Measurements from ENCODE around the gene PGLYRP4. TPM values are rescaled to one million over a fixed set of nuclear protein-coding genes. Genes with fewer than 3 reads are reported as not detected.
A peak's percentile ranks its signal among the peaks of the same experiment; 100 is the strongest.

Gene PGLYRP4
- polyA plus RNA-seq, 1 donor from 2014 or later, result not detected

GRCh38 chr1:153310526-153310925 is 38.1 kb downstream of the PGLYRP4 start:
- Mint-ChIP-seq H3K36me3 (peaks cover 2% of the 10 kb centered on the region), H3K27me3 (peaks cover 7% of the 10 kb centered on the region), H3K27ac (no peak overlapping the region), H3K4me1 (peaks cover 0 to 2% (median 0%) of the 10 kb centered on the region in 3 donors), H3K9me3 (peaks cover 0 to 2% (median 2%) of the 10 kb centered on the region in 3 donors), H3K4me3 (no peak overlapping the region)

GRCh38 chr1:153309441-153309840 is 39.2 kb downstream of the PGLYRP4 start:
- peaks cover 2% of the 10 kb centered on the region for H3K36me3 Mint-ChIP-seq
- no peak overlapping the region for H3K27ac Mint-ChIP-seq
- H3K27me3 Mint-ChIP-seq, result peaks cover 6% of the 10 kb centered on the region
- H3K9me3 Mint-ChIP-seq, result peaks cover 0 to 2% (median 0%) of the 10 kb centered on the region in 3 donors
- peaks cover 0 to 2% (median 0%) of the 10 kb centered on the region in 3 donors for H3K4me1 Mint-ChIP-seq
- H3K4me3 Mint-ChIP-seq, result peak overlapping the region in 1 of 4 donors; percentile 43

GRCh38 chr1:153308540-153308939 is 40.1 kb downstream of the PGLYRP4 start:
- H3K4me1 Mint-ChIP-seq, result peaks cover 0 to 2% (median 0%) of the 10 kb centered on the region in 3 donors
- peaks cover 6% of the 10 kb centered on the region for H3K27me3 Mint-ChIP-seq
- no peak overlapping the region for H3K4me3 Mint-ChIP-seq
- H3K36me3 Mint-ChIP-seq, result peaks cover 2% of the 10 kb centered on the region
- no peaks in the 10 kb centered on the region for H3K9me3 Mint-ChIP-seq
- peak overlapping the region in 1 of 3 donors; percentile 18 for H3K27ac Mint-ChIP-seq

- H3K9me3 Mint-ChIP-seq, result no peaks in the 10 kb centered on the region
- H3K4me1 Mint-ChIP-seq, result peaks cover 0 to 2% (median 0%) of the 10 kb centered on the region in 3 donors
- H3K36me3 Mint-ChIP-seq, result peaks cover 2% of the 10 kb centered on the region
- no peak overlapping the region for H3K4me3 Mint-ChIP-seq
- no peak overlapping the region for H3K27ac Mint-ChIP-seq
- H3K27me3 Mint-ChIP-seq, result peaks cover 6% of the 10 kb centered on the region
Measured at GRCh38 chr1:153307221-153307600, 41.4 kb downstream of the PGLYRP4 start.

GRCh38 chr1:153306303-153307220 is 42.1 kb downstream of the PGLYRP4 start:
- H3K4me3 Mint-ChIP-seq, result peak overlapping the region in 1 of 4 donors; percentile 56
- H3K4me1 Mint-ChIP-seq, result peaks cover 0 to 2% (median 0%) of the 10 kb centered on the region in 3 donors
- H3K27ac Mint-ChIP-seq, result no peak overlapping the region
- H3K27me3 Mint-ChIP-seq, result peaks cover 6% of the 10 kb centered on the region
- no peaks in the 10 kb centered on the region for H3K9me3 Mint-ChIP-seq
- peaks cover 2% of the 10 kb centered on the region for H3K36me3 Mint-ChIP-seq

- peaks cover 0 to 2% (median 0%) of the 10 kb centered on the region in 3 donors for H3K4me1 Mint-ChIP-seq
- H3K36me3 Mint-ChIP-seq, result peaks cover 2% of the 10 kb centered on the region
- peaks cover 6% of the 10 kb centered on the region for H3K27me3 Mint-ChIP-seq
- H3K4me3 Mint-ChIP-seq, result no peak overlapping the region
- no peak overlapping the region for H3K27ac Mint-ChIP-seq
- no peaks in the 10 kb centered on the region for H3K9me3 Mint-ChIP-seq
Measured at GRCh38 chr1:153305682-153306081, 43.0 kb downstream of the PGLYRP4 start.

- Mint-ChIP-seq H3K4me1 (peaks cover 0 to 2% (median 0%) of the 10 kb centered on the region in 3 donors), H3K27ac (no peak overlapping the region), H3K27me3 (no peaks in the 10 kb centered on the region), H3K9me3 (no peaks in the 10 kb centered on the region), H3K4me3 (no peak overlapping the region), H3K36me3 (peaks cover 1% of the 10 kb centered on the region)
Measured at GRCh38 chr1:153302308-153302707, 46.3 kb downstream of the PGLYRP4 start.

GRCh38 chr1:153293851-153294250 is 54.8 kb downstream of the PGLYRP4 start:
- Mint-ChIP-seq H3K4me3 (peak overlapping the region in 2 of 4 donors; percentile 79 to 81), H3K27ac (no peak overlapping the region), H3K9me3 (peaks cover 0 to 2% (median 0%) of the 10 kb centered on the region in 3 donors), H3K4me1 (peaks cover 19 to 46% (median 30%) of the 10 kb centered on the region in 3 donors), H3K27me3 (peaks cover 17% of the 10 kb centered on the region), H3K36me3 (peaks cover 1% of the 10 kb centered on the region)

GRCh38 chr1:153293480-153293775 is 55.2 kb downstream of the PGLYRP4 start:
- H3K27me3 Mint-ChIP-seq, result peaks cover 17% of the 10 kb centered on the region
- peaks cover 19 to 46% (median 30%) of the 10 kb centered on the region in 3 donors for H3K4me1 Mint-ChIP-seq
- H3K27ac Mint-ChIP-seq, result peak overlapping the region in 1 of 3 donors; percentile 75
- H3K4me3 Mint-ChIP-seq, result peak overlapping the region in 2 of 4 donors; percentile 41 to 81
- peaks cover 1% of the 10 kb centered on the region for H3K36me3 Mint-ChIP-seq
- H3K9me3 Mint-ChIP-seq, result peaks cover 0 to 2% (median 0%) of the 10 kb centered on the region in 3 donors

- no peak overlapping the region for H3K27ac Mint-ChIP-seq
- H3K36me3 Mint-ChIP-seq, result peaks cover 1% of the 10 kb centered on the region
- peaks cover 0 to 2% (median 0%) of the 10 kb centered on the region in 3 donors for H3K9me3 Mint-ChIP-seq
- peaks cover 19% of the 10 kb centered on the region for H3K27me3 Mint-ChIP-seq
- peak overlapping the region in 2 of 4 donors; percentile 79 to 82 for H3K4me3 Mint-ChIP-seq
- H3K4me1 Mint-ChIP-seq, result peaks cover 19 to 46% (median 33%) of the 10 kb centered on the region in 3 donors
Measured at GRCh38 chr1:153292740-153293479, 55.7 kb downstream of the PGLYRP4 start.

- peaks cover 0 to 2% (median 0%) of the 10 kb centered on the region in 3 donors for H3K9me3 Mint-ChIP-seq
- peak overlapping the region in 1 of 4 donors; percentile 82 for H3K4me3 Mint-ChIP-seq
- H3K27ac Mint-ChIP-seq, result no peak overlapping the region
- H3K36me3 Mint-ChIP-seq, result peaks cover 1% of the 10 kb centered on the region
- peaks cover 19% of the 10 kb centered on the region for H3K27me3 Mint-ChIP-seq
- H3K4me1 Mint-ChIP-seq, result peaks cover 19 to 44% (median 33%) of the 10 kb centered on the region in 3 donors
Measured at GRCh38 chr1:153292185-153292584, 56.5 kb downstream of the PGLYRP4 start.

- Mint-ChIP-seq H3K36me3 (peaks cover 1% of the 10 kb centered on the region), H3K4me3 (peak overlapping the region in 1 of 4 donors; percentile 41), H3K27me3 (peaks cover 19% of the 10 kb centered on the region), H3K9me3 (peaks cover 0 to 2% (median 0%) of the 10 kb centered on the region in 3 donors), H3K4me1 (peaks cover 19 to 41% (median 28%) of the 10 kb centered on the region in 3 donors), H3K27ac (no peak overlapping the region)
Measured at GRCh38 chr1:153291514-153291913, 57.1 kb downstream of the PGLYRP4 start.

GRCh38 chr1:153288634-153289275 is 59.9 kb downstream of the PGLYRP4 start:
- no peak overlapping the region for H3K27ac Mint-ChIP-seq
- peaks cover 1% of the 10 kb centered on the region for H3K36me3 Mint-ChIP-seq
- H3K27me3 Mint-ChIP-seq, result peaks cover 10% of the 10 kb centered on the region
- peaks cover 5 to 23% (median 18%) of the 10 kb centered on the region in 3 donors for H3K4me1 Mint-ChIP-seq
- H3K9me3 Mint-ChIP-seq, result peaks cover 0 to 2% (median 0%) of the 10 kb centered on the region in 3 donors
- H3K4me3 Mint-ChIP-seq, result no peak overlapping the region
